ENCODE measurements around the gene SSRP1.
"Not testable (repeated sequence)": the region's sequence is repeated elsewhere in the genome, so short reads cannot be mapped to it uniquely, and the experiment has no call there.

Gene SSRP1

GRCh38 chr11:57294225-57295131 is 41.2 kb downstream of the SSRP1 start:
- no peak for DNase-seq

- no peak for DNase-seq
Observed at GRCh38 chr11:57290288-57290687, 45.4 kb downstream of the SSRP1 start.

GRCh38 chr11:57288771-57289579 is 46.7 kb downstream of the SSRP1 start:
- DNase-seq = no peak

- DNase-seq = no peak
Observed at GRCh38 chr11:57287884-57288283, 47.8 kb downstream of the SSRP1 start.

- no peak for DNase-seq
Observed at GRCh38 chr11:57283231-57283990, 52.3 kb downstream of the SSRP1 start.

GRCh38 chr11:57281546-57281945 is 54.1 kb downstream of the SSRP1 start:
- DNase-seq = not testable (repeated sequence)

GRCh38 chr11:57279116-57279515 is 56.6 kb downstream of the SSRP1 start:
- no peak for DNase-seq

- no peak for DNase-seq
Observed at GRCh38 chr11:57278721-57279095, 57.0 kb downstream of the SSRP1 start.

GRCh38 chr11:57277845-57278720 is 57.6 kb downstream of the SSRP1 start:
- peak; percentile 28 for DNase-seq

GRCh38 chr11:57276971-57277675 is 58.6 kb downstream of the SSRP1 start:
- DNase-seq = no peak

GRCh38 chr11:57276169-57276970 is 59.3 kb downstream of the SSRP1 start:
- DNase-seq = no peak

Measured in activated T-cell treated with anti-CD3 and anti-CD28 coated beads, Interleukin-2, amount 50 U/mL, for 1 hour (primary cell).